GM12891 (cell line): Measurements from ENCODE around the gene CA10.

Experiments
- POLR2A ChIP-seq: IDR thresholded peaks from 2 replicates; pipeline ENCODE4 v1.6.1; 2011; ENCODE audit warnings: low read depth, low read length, control low read depth
- POLR2AphosphoS5 ChIP-seq: IDR thresholded peaks from 2 replicates; pipeline ENCODE4 v1.6.1; 2011; ENCODE audit warnings: low read depth, low read length, control low read depth

GRCh38 chr17:51667706-51668083, 490.8 kb downstream of the CA10 start:
- TF ChIP-seq POLR2A (no peak), POLR2AphosphoS5 (no peak)
